ENCODE data around the gene NAV2. TPM values are rescaled to one million over a fixed set of nuclear protein-coding genes. Genes with fewer than 3 reads are reported as not detected.

NAV2 gene
- total RNA-seq, 2 donors from 2014 or later = 26.4 to 35.5 TPM

DNA sequence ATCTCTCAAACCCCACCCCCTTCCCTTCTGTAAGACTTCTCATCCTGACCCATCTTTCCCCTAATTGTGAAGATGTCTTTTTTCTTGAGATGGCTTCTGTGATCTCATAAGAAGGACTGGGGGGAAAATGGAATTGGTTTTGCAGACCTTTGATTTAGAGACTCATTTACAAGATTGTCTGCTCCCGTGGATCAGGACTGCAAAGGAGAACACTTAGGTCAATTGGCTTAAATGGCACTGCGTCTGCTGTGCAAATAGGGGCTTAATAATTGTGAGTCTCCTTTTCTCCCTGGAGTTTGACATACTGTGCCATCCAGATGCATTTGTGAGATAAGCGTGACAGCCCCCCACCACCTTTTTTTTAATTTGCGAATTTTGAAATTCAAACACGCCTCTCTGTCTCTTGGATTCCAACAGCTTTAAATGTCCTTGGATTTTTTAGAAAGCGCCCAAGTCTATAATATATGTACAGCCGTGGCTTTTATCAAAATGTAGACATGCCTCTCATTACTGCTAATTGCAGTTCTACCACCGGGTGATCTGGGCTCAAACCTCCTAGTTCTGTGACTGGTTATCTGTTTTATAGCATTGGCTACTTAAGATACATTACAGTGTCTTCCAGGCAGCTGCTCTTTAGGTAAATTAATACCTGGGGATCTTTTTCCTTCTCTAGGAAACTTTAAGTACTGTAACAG, 297.7 kb downstream of the NAV2 start:
- no peak for DNase-seq
- 30 to 47% methylated on average over 8 of the region's 8 CpGs for WGBS, 2 donors
- peaks cover 91% of the 10 kb centered on the region for H3K4me1 ChIP-seq

DNA sequence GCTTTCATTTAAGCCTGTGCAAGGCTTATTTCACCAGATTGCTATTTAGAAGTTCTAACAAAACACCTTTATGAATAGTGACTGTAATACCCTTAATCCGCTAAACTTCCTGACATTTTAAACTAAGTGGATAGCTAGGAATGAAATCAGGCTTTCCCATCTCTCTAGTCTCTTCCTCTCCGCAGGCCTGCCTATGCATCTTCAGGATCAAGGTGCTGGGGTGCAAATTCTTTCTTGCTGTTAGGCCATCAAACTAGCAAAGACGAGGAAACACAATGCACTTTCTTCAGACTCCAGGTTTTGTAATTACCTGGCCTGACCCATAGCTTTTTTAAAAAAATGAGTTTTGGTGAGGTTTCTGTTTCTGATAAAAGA, 298.2 kb downstream of the NAV2 start:
- DNase-seq (no peak), ATAC-seq (no peak)
- Histone ChIP-seq H3K27ac (peak overlapping the region; percentile 57 to 82 (median 70)), H3K36me3 (replicated peaks in 1 of 2; ENCODE audit: insufficient read depth in 1 of 2, low read depth in 2 of 2) (no peaks in the 10 kb centered on the region), H3K4me3 (no peak overlapping the region), H3K4me1 (peaks cover 91% of the 10 kb centered on the region), H3K9me3 (no peaks in the 10 kb centered on the region), H3K27me3 (no peaks in the 10 kb centered on the region)
- intact Hi-C loops (cut with DNase I) = no loop called here
- TF ChIP-seq POLR2A (IDR thresholded peaks at IDR 0.05) (no peak), CTCF (IDR thresholded peaks at IDR 0.05) (no peak)
- 60 to 61% methylated on average over 3 of the region's 3 CpGs for WGBS, 2 donors

More for the DNA sequence above, 297.7 kb downstream of the NAV2 start:
- H3K27ac ChIP-seq = peak overlapping the region; percentile 57 to 82 (median 70)
- TF ChIP-seq CTCF (IDR thresholded peaks at IDR 0.05) (no peak), POLR2A (IDR thresholded peaks at IDR 0.05) (no peak)
- no peaks in the 10 kb centered on the region for H3K9me3 ChIP-seq
- no peaks in the 10 kb centered on the region for H3K36me3 ChIP-seq (replicated peaks in 1 of 2; ENCODE audit: insufficient read depth in 1 of 2, low read depth in 2 of 2)
- ATAC-seq = no peak
- no peak overlapping the region for H3K4me3 ChIP-seq
- intact Hi-C loops (cut with DNase I) = no loop called here
- H3K27me3 ChIP-seq = no peaks in the 10 kb centered on the region

DNA sequence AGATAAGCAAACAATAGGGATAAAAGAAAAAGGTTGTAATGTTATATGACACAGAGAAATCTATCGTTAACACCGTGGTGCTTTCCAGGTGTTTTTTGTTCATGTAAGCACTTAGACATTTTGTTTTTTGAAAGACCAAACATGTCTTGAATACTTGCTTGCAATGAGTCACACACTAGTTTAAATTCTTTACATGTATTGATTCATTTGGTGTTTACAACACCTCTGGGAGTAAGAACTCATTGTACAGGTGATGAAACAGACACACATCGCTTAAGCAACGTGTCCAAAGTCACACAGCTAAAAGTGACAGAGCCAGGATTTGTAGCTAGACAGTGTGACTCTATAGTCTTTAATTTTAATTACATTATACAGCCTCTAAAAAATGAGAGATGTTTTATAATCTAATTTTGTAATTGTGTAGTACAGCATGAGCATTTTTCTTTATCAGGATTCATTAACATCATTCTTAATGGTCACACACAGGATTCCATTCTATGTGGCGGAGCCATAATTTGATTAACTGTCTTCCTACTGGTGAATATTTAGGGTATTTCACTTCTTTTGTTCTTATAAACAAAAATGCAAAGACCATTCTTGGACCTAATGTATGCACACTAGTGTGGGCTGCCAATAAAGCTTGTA, 298.8 kb downstream of the NAV2 start:
- intact Hi-C loops (cut with DNase I) = no loop called here
- peak in 2 of 4 donors; percentile 46 to 59 for DNase-seq
- H3K36me3 ChIP-seq (replicated peaks in 1 of 2; ENCODE audit: insufficient read depth in 1 of 2, low read depth in 2 of 2) = no peaks in the 10 kb centered on the region
- WGBS, 2 donors = 30 to 32% methylated on average over 5 of the region's 5 CpGs
- no peak for TF ChIP-seq POLR2A (IDR thresholded peaks at IDR 0.05)
- TF ChIP-seq CTCF (IDR thresholded peaks at IDR 0.05) = no peak
- ATAC-seq = peak; percentile 87
- H3K27ac ChIP-seq = peak overlapping the region; percentile 63 to 82 (median 78)
- no peaks in the 10 kb centered on the region for H3K27me3 ChIP-seq
- H3K4me1 ChIP-seq = peaks cover 89% of the 10 kb centered on the region
- no peaks in the 10 kb centered on the region for H3K9me3 ChIP-seq
- no peak overlapping the region for H3K4me3 ChIP-seq

- TF ChIP-seq CTCF (IDR thresholded peaks at IDR 0.05) (peak in 1 of 7 experiments; percentile 2), POLR2A (IDR thresholded peaks at IDR 0.05) (no peak)
- Histone ChIP-seq H3K9me3 (no peaks in the 10 kb centered on the region), H3K27ac (peak overlapping the region; percentile 54 to 79 (median 64)), H3K4me3 (no peak overlapping the region), H3K27me3 (no peaks in the 10 kb centered on the region), H3K4me1 (peaks cover 71% of the 10 kb centered on the region), H3K36me3 (replicated peaks in 1 of 2; ENCODE audit: insufficient read depth in 1 of 2, low read depth in 2 of 2) (no peaks in the 10 kb centered on the region)
- peak in 2 of 4 donors; percentile 41 to 59 for DNase-seq
- WGBS, 2 donors = 29 to 34% methylated on average over 7 of the region's 7 CpGs
- intact Hi-C loops (cut with DNase I) = no loop called here
- peak; percentile 21 for ATAC-seq
Measured at GRCh38 chr11:20013346-20014066, 300.9 kb downstream of the NAV2 start.

Measured in body of pancreas (tissue), 4 donors.